A549 (cell line): ENCODE measurements around the gene XYLT1.

Experiments
- ATOH8 ChIP-seq: fragments of 250-450 bp; sonication (Bioruptor Pico); IDR thresholded peaks from 2 replicates; pipeline ENCODE4 v1.5.0; 2020; ENCODE audit warnings: low read depth, mild to moderate bottlenecking, moderate library complexity
- CEBPB ChIP-seq, 2 experiments: fragments of >200 bp in 1 of 2; sonication (Bioruptor Twin) in 1 of 2; formaldehyde crosslinking in 1 of 2; IDR thresholded peaks; 2 replicates each; pipeline ENCODE4 v1.6.1; 2012 to 2016
- CTCF ChIP-seq: fragments of >200 bp; sonication (Bioruptor Twin); formaldehyde crosslinking; IDR thresholded peaks from 3 replicates; pipeline ENCODE4 v1.5.1; 2016
- EP300 ChIP-seq, 2 experiments: fragments of >200 bp; sonication (Bioruptor Twin); formaldehyde crosslinking; IDR thresholded peaks; 2 replicates in 1 of 2; 3 replicates in 1 of 2; pipeline ENCODE4 v1.6.1; 2016 to 2017
- FOSL2 ChIP-seq, 2 experiments: fragments of 450-650 bp in 1 of 2; fragments of >200 bp in 1 of 2; sonication (Bioruptor Twin) in 1 of 2; formaldehyde crosslinking; IDR thresholded peaks; 2 replicates each; pipeline versions ENCODE4 v1.5.0 to v1.6.1; 2016 to 2020; ENCODE audit warnings: mild to moderate bottlenecking in 1 of 2, moderate library complexity in 1 of 2
- PHF8 ChIP-seq: fragments of 200-600 bp; sonication (generic); IDR thresholded peaks from 2 replicates; pipeline ENCODE4 v1.6.1; 2016; ENCODE audit warnings: low read depth, mild to moderate bottlenecking, antibody characterized with exemption, moderate library complexity, borderline replicate concordance
- POLR2AphosphoS2 ChIP-seq: conservative IDR thresholded peaks from 2 replicates; pipeline ENCODE4 v1.6.1; 2012; ENCODE audit warnings: low read length, improper control_type of control experiment, inconsistent platforms
- RFX5 ChIP-seq: fragments of 450-650 bp; IDR thresholded peaks from 2 replicates; pipeline ENCODE4 v1.7.1; 2014; ENCODE audit warnings: antibody characterized with exemption, mild to moderate bottlenecking, moderate library complexity
- SMC3 ChIP-seq: fragments of >200 bp; sonication (Bioruptor Twin); formaldehyde crosslinking; IDR thresholded peaks from 3 replicates; pipeline ENCODE4 v1.6.1; 2018; ENCODE audit warnings: inconsistent platforms
- ZFP36 ChIP-seq: fragments of 450-650 bp; IDR thresholded peaks from 2 replicates; pipeline ENCODE4 v1.6.1; 2014; ENCODE audit warnings: borderline replicate concordance; ENCODE audit not compliant: partially characterized antibody
- ZNF302 ChIP-seq: fragments of 250-450 bp; sonication (Bioruptor Pico); IDR thresholded peaks from 2 replicates; pipeline ENCODE4 v1.9.0; 2021; ENCODE audit warnings: inconsistent platforms, mild to moderate bottlenecking, moderate library complexity

- TF ChIP-seq EP300 (IDR thresholded peaks at IDR 0.05) (no peak), CTCF (no peak), CEBPB (IDR thresholded peaks at IDR 0.05) (no peak), POLR2AphosphoS2 (no peak), RFX5 (no peak), ZNF302 (CRISPR knock-in tag) (no peak), FOSL2 (IDR thresholded peaks at IDR 0.05) (no peak), FOSL2 (CRISPR knock-in tag; IDR thresholded peaks at IDR 0.05) (no peak), SMC3 (no peak), ZFP36 (no peak), PHF8 (no peak), ATOH8 (CRISPR knock-in tag) (no peak)
Observed at GRCh38 chr16:17282247-17282646, 188.5 kb downstream of the XYLT1 start.
